Duodenal mucosa (tissue), 2 donors: ENCODE results near the gene PTPN2.
"Not testable (repeated sequence)": the region's sequence is repeated elsewhere in the genome, so short reads cannot be mapped to it uniquely, and the experiment has no call there.

Experiments used
- H3K27ac ChIP-seq: one replicate; pipeline ENCODE4 v1.7.0; 2013; ENCODE audit warnings: low read depth, low read length
- H3K27me3 ChIP-seq, 2 donors: one replicate each; pipeline ENCODE4 v1.7.0; 2013; ENCODE audit warnings: low read length in 2 of 2, control low read depth in 1 of 2; ENCODE audit not compliant: insufficient read depth in 2 of 2, control insufficient read depth in 1 of 2
- H3K36me3 ChIP-seq, 2 donors: one replicate each; pipeline ENCODE4 v1.7.0; 2013; ENCODE audit warnings: low read length in 2 of 2, control low read depth in 1 of 2; ENCODE audit not compliant: insufficient read depth in 2 of 2, control insufficient read depth in 1 of 2
- H3K4me1 ChIP-seq, 2 donors: one replicate each; pipeline ENCODE4 v1.7.0; 2013; ENCODE audit warnings: low read length in 2 of 2, control low read depth in 1 of 2; ENCODE audit not compliant: insufficient read depth in 2 of 2, control insufficient read depth in 1 of 2
- H3K4me3 ChIP-seq, 2 donors: one replicate each; pipeline ENCODE4 v1.7.0; 2013; ENCODE audit warnings: low read length in 2 of 2, low read depth in 1 of 2
- H3K9ac ChIP-seq, 2 donors: one replicate each; pipeline ENCODE4 v1.7.0; 2013; ENCODE audit warnings: low read length in 2 of 2, low read depth in 1 of 2
- H3K9me3 ChIP-seq, 2 donors: one replicate each; pipeline ENCODE4 v1.7.0; 2013; ENCODE audit warnings: low read length in 2 of 2, control low read depth in 1 of 2; ENCODE audit not compliant: control insufficient read depth in 1 of 2

Gene PTPN2

GRCh38 chr18:12768625-12769024 lies 115.4 kb downstream of the PTPN2 start:
- no peak overlapping the region for H3K27ac ChIP-seq

DNA sequence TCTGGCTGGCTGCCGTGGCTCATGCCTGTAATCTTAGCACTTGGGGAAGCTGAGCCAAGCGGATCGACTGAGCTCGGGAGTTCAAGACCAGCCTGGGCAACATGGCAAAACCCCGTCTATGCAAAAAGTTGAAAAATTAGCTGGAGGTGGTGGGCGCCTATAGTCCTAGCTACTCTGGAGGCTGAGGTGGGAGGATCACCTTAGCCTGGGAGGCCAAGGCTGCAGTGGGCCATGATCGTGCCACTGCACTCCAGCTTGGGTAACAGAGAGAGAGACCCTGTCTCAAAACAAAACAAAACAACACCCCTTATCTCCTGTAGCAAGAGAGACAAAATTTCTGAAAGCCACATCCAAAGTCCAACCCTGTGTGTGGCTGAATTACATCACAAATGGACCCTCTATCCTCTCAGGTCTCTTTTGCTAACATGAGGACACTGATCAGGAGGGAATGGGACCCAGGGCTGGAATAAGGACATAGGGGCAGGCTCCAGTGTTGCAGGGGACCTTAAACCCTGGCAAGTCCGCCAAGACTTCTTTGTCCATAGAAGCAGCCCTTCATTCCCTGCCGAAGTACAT lies 116.4 kb downstream of the PTPN2 start:
- Histone ChIP-seq H3K27ac (no peak overlapping the region), H3K27me3 (no peaks in the 10 kb centered on the region), H3K4me3 (no peak overlapping the region), H3K4me1 (no peaks in the 10 kb centered on the region), H3K9me3 (no peaks in the 10 kb centered on the region), H3K36me3 (no peaks in the 10 kb centered on the region), H3K9ac (no peak overlapping the region)

More at GRCh38 chr18:12768625-12769024, 115.4 kb downstream of the PTPN2 start:
- H3K4me1 ChIP-seq: no peaks in the 10 kb centered on the region
- H3K4me3 ChIP-seq: no peak overlapping the region
- H3K9ac ChIP-seq: no peak overlapping the region
- H3K27me3 ChIP-seq: no peaks in the 10 kb centered on the region
- H3K36me3 ChIP-seq: no peaks in the 10 kb centered on the region
- H3K9me3 ChIP-seq: no peaks in the 10 kb centered on the region

- no peak overlapping the region for H3K27ac ChIP-seq
These were observed 117.0 kb downstream of the PTPN2 start for GRCh38 chr18:12766986-12767433.

DNA sequence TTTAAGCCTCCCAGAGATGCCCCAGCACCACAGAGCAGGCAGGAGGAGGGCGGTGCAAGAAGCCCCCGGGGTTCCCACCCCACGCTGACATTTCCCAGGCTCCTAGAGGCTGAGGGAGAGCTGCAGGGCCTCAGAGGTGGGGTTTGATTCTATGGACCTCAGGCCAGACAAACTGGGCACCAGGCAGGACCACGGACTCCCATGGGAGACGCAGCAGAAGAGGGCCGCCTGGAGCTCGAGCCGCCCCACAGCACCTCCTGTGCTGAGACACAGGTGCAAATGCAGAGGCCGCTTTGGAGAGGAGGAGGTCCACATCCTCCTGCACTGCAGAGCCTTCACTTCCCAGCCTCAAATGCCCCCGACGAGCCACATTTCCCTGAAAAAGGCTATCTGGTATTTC lies 118.5 kb downstream of the PTPN2 start:
- H3K4me3 ChIP-seq: no peak overlapping the region
- H3K9ac ChIP-seq: no peak overlapping the region
- no peaks in the 10 kb centered on the region for H3K36me3 ChIP-seq
- no peaks in the 10 kb centered on the region for H3K27me3 ChIP-seq
- no peak overlapping the region for H3K27ac ChIP-seq
- no peaks in the 10 kb centered on the region for H3K9me3 ChIP-seq
- H3K4me1 ChIP-seq: no peaks in the 10 kb centered on the region

More at GRCh38 chr18:12766986-12767433, 117.0 kb downstream of the PTPN2 start:
- H3K27me3 ChIP-seq: no peaks in the 10 kb centered on the region
- H3K36me3 ChIP-seq: no peaks in the 10 kb centered on the region
- no peaks in the 10 kb centered on the region for H3K4me1 ChIP-seq
- H3K9ac ChIP-seq: no peak overlapping the region
- no peaks in the 10 kb centered on the region for H3K9me3 ChIP-seq
- H3K4me3 ChIP-seq: no peak overlapping the region

GRCh38 chr18:12765126-12765525 lies 118.9 kb downstream of the PTPN2 start:
- Histone ChIP-seq H3K9ac (no peak overlapping the region), H3K27ac (no peak overlapping the region)

DNA sequence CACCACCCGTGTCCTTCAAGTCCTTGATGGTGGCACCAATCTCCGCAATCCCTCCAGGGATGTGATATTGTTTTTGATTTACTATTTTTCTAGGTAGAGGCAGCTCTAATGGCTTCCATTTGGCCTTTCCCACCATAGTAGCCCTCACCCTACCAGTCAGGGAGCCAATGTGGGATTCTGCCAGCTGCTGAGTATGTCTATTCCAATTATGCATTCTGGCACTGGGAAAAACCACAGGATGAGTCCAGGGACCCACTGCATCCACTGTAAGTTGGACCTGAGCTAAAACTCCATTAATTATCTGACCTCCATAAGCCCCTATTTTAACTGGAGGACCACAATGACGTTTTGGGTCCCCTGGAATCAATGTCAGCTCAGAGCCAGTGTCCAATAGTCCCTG lies 125.5 kb downstream of the PTPN2 start:
- H3K9ac ChIP-seq, H3K9me3 ChIP-seq, H3K36me3 ChIP-seq, H3K27me3 ChIP-seq, H3K27ac ChIP-seq, H3K4me1 ChIP-seq, H3K4me3 ChIP-seq: not testable (repeated sequence)

More at GRCh38 chr18:12765126-12765525, 118.9 kb downstream of the PTPN2 start:
- H3K27me3 ChIP-seq: no peaks in the 10 kb centered on the region
- no peaks in the 10 kb centered on the region for H3K4me1 ChIP-seq
- H3K9me3 ChIP-seq: no peaks in the 10 kb centered on the region
- H3K4me3 ChIP-seq: no peak overlapping the region
- H3K36me3 ChIP-seq: no peaks in the 10 kb centered on the region

- H3K9ac ChIP-seq, H3K4me3 ChIP-seq, H3K27ac ChIP-seq, H3K4me1 ChIP-seq, H3K9me3 ChIP-seq, H3K27me3 ChIP-seq, H3K36me3 ChIP-seq: not testable (repeated sequence)
These were observed 127.3 kb downstream of the PTPN2 start for GRCh38 chr18:12756619-12757239.

GRCh38 chr18:12755606-12756005 lies 128.4 kb downstream of the PTPN2 start:
- not testable (repeated sequence) for H3K9me3 ChIP-seq

DNA sequence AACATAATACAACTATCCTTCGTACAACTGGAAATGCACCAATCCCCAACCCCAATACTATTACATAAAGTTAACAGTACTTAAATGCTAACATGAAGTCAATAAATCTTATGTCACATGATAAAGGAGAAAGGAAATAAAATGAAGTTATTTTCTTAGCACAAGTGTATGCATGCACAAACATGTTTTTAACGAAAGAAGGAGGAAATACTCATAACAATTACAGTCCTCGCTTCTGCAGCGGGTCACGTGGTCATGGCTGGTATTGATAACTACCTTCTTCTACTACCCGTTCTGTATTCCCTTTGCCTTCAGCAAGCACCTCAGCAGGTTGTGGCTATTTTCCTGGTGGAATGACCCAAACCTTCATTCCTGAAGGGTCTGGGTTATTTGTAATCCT lies 129.5 kb downstream of the PTPN2 start:
- no peaks in the 10 kb centered on the region for H3K27me3 ChIP-seq
- H3K36me3 ChIP-seq: no peaks in the 10 kb centered on the region
- H3K27ac ChIP-seq: no peak overlapping the region
- no peak overlapping the region for H3K4me3 ChIP-seq
- no peaks in the 10 kb centered on the region for H3K4me1 ChIP-seq
- no peak overlapping the region for H3K9ac ChIP-seq
- no peaks in the 10 kb centered on the region for H3K9me3 ChIP-seq

More at GRCh38 chr18:12755606-12756005, 128.4 kb downstream of the PTPN2 start:
- H3K27me3 ChIP-seq, H3K9ac ChIP-seq, H3K4me1 ChIP-seq, H3K27ac ChIP-seq, H3K4me3 ChIP-seq, H3K36me3 ChIP-seq: not testable (repeated sequence)

DNA sequence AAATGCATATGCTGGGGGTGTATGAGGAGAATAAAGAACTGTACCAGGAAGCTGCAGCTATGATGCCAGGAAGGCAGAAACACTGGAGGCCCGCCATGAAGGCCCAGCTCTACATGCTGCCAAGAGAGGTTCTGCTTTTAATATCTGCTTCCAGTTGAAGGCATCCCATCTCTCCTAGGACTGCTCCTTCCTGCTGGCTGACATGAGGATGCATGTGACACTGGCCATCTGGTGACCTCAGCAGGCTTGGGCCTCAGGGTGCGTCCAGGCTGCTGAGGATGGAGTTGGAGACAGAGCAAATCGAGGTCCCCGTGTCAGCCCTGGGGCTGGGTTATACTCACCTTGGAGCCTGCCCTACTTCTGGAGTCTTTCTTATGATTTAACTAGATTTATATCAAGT lies 132.1 kb downstream of the PTPN2 start:
- no peaks in the 10 kb centered on the region for H3K27me3 ChIP-seq
- H3K4me3 ChIP-seq: no peak overlapping the region
- no peak overlapping the region for H3K9ac ChIP-seq
- H3K4me1 ChIP-seq: no peaks in the 10 kb centered on the region
- no peaks in the 10 kb centered on the region for H3K36me3 ChIP-seq
- no peaks in the 10 kb centered on the region for H3K9me3 ChIP-seq
- no peak overlapping the region for H3K27ac ChIP-seq
